ENCODE results near the gene APBB1. TPM values are rescaled to one million over a fixed set of nuclear protein-coding genes. Genes with fewer than 3 reads are reported as not detected.

APBB1 gene
- total and polyA plus RNA-seq, 10 donors = 18.6 to 42.4 (median 26.0) TPM

DNA sequence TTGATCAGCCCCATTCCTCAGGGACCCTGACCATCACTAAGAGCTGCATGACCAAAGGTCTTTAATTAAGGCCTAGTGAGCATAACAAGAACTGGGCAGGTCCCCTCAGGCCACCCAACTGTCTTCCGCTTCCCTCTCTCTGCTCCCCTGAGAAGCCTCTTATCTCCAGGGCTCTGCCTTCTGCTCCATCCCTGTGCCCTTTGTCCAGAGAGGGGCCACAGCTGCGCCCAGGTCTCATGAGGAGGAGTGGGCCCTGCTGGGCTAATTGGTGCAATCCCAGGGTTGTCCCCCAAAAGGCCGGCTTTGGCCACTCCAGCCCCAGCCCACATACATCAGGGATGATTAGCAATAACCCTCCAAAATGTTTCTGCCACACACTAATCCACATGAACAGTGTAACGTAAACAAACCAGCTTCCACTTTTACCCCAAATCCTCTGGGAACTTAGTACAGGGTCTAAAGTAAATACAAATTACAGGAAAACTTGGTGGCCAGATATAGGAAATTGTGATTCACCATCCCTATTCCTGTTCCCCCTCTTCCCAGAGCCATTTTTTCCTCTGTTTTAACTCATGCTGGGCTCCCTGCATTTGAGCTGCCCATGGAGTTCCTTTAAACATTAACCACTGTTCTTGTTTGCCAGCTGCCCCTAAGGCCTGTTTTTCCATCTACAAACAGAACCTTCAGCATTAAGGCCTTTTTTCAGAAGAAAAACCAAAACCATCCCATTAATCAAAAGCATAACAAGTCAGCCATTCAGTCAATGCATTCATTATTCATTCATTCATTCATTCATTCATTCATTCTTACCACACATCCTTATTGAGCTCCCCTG lies 64.0 kb downstream of the APBB1 start:
- TF ChIP-seq POLR2A (IDR thresholded peaks at IDR 0.05) = no peak
- TF ChIP-seq CTCF (IDR thresholded peaks at IDR 0.05 in 8 of 11, conservative IDR thresholded peaks at IDR 0.05 in 3 of 11) = no peak
- no peak for TF ChIP-seq POLR2AphosphoS5 (IDR thresholded peaks at IDR 0.05)
- DNase-seq = no peak
- H3K27ac ChIP-seq = no peak overlapping the region
- WGBS, 5 donors = 93 to 96% (median 94%) methylated on average over 4 of the region's 4 CpGs
- intact Hi-C loops (cut with DNase I; ENCODE audit: low total_unique reads) = loop anchor here (5.0 to 10.0 kb wide), 2 partner anchors 100 to 333 kb away; partner anchors contain the start of gene CCKBR
- peaks cover 0 to 6% (median 0%) of the 10 kb centered on the region in 6 donors for H3K4me1 ChIP-seq
- H3K36me3 ChIP-seq = no peaks in the 10 kb centered on the region
- no peaks in the 10 kb centered on the region for H3K9me3 ChIP-seq
- no peaks in the 10 kb centered on the region for H3K27me3 ChIP-seq (replicated peaks in 1 of 7)
- no peak overlapping the region for H3K4me3 ChIP-seq

- Histone ChIP-seq H3K27ac (no peak overlapping the region), H3K36me3 (no peaks in the 10 kb centered on the region), H3K4me3 (no peak overlapping the region), H3K27me3 (replicated peaks in 1 of 7) (no peaks in the 10 kb centered on the region), H3K4me1 (peaks cover 0 to 6% (median 0%) of the 10 kb centered on the region in 6 donors), H3K9me3 (no peaks in the 10 kb centered on the region)
- DNase-seq = no peak
- 5 to 13% (median 6%) methylated on average over 5 of the region's 5 CpGs for WGBS, 5 donors
- intact Hi-C loops (cut with DNase I; ENCODE audit: low total_unique reads) = loop anchor here (5.0 to 10.0 kb wide), 2 partner anchors 99 to 331 kb away; partner anchors contain the start of gene CCKBR
- TF ChIP-seq POLR2AphosphoS5 (IDR thresholded peaks at IDR 0.05) = peak in 1 of 3 donors; percentile 61
- TF ChIP-seq CTCF (IDR thresholded peaks at IDR 0.05 in 8 of 11, conservative IDR thresholded peaks at IDR 0.05 in 3 of 11) = peak; percentile 73 to 95 (median 90)
- TF ChIP-seq POLR2A (IDR thresholded peaks at IDR 0.05) = no peak
These were observed 65.4 kb downstream of the APBB1 start for GRCh38 chr11:6353367-6353987.

DNA sequence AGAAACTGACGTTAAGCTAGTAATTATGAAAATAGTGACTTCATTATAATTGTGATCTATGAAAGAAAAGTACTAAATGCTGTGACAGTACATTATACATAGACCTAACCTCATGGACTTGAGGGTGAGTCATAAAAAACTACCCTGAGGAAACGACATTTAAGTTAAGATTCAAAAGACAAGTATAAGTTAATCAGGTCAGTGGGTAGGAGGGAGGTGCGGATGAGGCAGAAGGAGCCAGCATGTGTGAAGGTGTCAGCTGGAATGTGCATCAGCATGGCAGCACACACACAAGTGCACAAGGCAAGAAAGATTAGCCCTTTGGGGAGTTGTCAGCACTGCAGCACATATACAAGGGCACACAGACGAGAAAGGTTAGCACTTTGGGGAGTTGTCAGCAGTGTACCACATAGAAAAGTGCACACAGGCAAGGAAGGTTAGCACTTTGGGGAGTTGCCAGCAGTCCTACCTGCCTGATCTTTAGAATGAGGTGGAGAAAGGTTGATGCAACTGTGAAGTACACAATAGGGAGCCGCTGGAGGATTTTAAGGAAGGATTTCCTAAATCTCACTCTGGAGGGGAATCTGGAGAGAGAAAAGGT lies 67.0 kb downstream of the APBB1 start:
- H3K4me1 ChIP-seq = peaks cover 0 to 6% (median 0%) of the 10 kb centered on the region in 6 donors
- no peak for TF ChIP-seq POLR2AphosphoS5 (IDR thresholded peaks at IDR 0.05)
- no peak for TF ChIP-seq POLR2A (IDR thresholded peaks at IDR 0.05)
- no peak for TF ChIP-seq CTCF (IDR thresholded peaks at IDR 0.05 in 8 of 11, conservative IDR thresholded peaks at IDR 0.05 in 3 of 11)
- intact Hi-C loops (cut with DNase I; ENCODE audit: low total_unique reads) = loop anchor here (5.0 to 10.0 kb wide), 2 partner anchors 97 to 330 kb away; partner anchors contain the start of gene CCKBR
- no peak overlapping the region for H3K4me3 ChIP-seq
- H3K27me3 ChIP-seq (replicated peaks in 1 of 7) = no peaks in the 10 kb centered on the region
- 70 to 80% (median 72%) methylated on average over 5 of the region's 5 CpGs for WGBS, 5 donors
- no peak for DNase-seq
- no peak overlapping the region for H3K27ac ChIP-seq
- H3K9me3 ChIP-seq = no peaks in the 10 kb centered on the region
- no peaks in the 10 kb centered on the region for H3K36me3 ChIP-seq

All from spleen (tissue), 11 donors.